ENCODE results near the gene ZNF532. TPM values are rescaled to one million over a fixed set of nuclear protein-coding genes. Genes with fewer than 3 reads are reported as not detected.

Gene ZNF532
- total and polyA plus RNA-seq, 2 donors = 11.6 to 11.9 TPM

DNA sequence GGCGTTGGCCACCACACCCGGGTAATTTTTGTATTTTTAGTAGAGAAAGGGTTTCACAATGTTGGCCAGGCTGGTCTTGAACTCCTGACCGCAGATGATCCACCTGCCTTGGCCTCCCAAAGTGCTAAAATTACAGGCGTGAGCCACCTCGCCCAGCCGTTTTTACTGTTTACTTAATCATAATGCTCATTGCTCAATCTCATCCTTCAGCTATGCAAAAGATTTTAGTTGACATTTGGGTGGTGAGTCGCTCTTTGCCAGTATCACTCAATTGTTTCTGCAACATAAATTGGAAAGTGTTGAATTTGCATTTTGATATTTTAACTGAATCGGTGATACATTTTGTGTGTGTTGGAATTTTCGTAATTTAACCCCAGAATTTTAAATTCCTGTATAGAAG, 7.8 kb upstream of the ZNF532 start:
- DNase-seq (ENCODE audit: low read depth in 6 of 9, low spot score in 9 of 9) = no peak
- no peaks in the 10 kb centered on the region for H3K9me3 ChIP-seq (ENCODE audit: control insufficient read depth in 2 of 2, insufficient read depth in 1 of 2, low read length in 1 of 2)
- no peaks in the 10 kb centered on the region for H3K4me1 ChIP-seq (ENCODE audit: control insufficient read depth in 2 of 2, insufficient read depth in 2 of 2, low read length in 2 of 2)
- peaks cover 5 to 23% of the 10 kb centered on the region in 2 donors for H3K27me3 ChIP-seq (ENCODE audit: control insufficient read depth in 2 of 2, insufficient read depth in 1 of 2, low read length in 1 of 2)
- H3K4me3 ChIP-seq (ENCODE audit: low read length in 2 of 2) = no peak overlapping the region
- WGBS = 94% methylated on average over 9 of the region's 9 CpGs
- no peaks in the 10 kb centered on the region for H3K36me3 ChIP-seq (ENCODE audit: control insufficient read depth in 2 of 2, insufficient read depth in 2 of 2, low read length in 1 of 2)
- no peak overlapping the region for H3K27ac ChIP-seq (ENCODE audit: low read depth in 1 of 2, low read length in 1 of 2)

DNA sequence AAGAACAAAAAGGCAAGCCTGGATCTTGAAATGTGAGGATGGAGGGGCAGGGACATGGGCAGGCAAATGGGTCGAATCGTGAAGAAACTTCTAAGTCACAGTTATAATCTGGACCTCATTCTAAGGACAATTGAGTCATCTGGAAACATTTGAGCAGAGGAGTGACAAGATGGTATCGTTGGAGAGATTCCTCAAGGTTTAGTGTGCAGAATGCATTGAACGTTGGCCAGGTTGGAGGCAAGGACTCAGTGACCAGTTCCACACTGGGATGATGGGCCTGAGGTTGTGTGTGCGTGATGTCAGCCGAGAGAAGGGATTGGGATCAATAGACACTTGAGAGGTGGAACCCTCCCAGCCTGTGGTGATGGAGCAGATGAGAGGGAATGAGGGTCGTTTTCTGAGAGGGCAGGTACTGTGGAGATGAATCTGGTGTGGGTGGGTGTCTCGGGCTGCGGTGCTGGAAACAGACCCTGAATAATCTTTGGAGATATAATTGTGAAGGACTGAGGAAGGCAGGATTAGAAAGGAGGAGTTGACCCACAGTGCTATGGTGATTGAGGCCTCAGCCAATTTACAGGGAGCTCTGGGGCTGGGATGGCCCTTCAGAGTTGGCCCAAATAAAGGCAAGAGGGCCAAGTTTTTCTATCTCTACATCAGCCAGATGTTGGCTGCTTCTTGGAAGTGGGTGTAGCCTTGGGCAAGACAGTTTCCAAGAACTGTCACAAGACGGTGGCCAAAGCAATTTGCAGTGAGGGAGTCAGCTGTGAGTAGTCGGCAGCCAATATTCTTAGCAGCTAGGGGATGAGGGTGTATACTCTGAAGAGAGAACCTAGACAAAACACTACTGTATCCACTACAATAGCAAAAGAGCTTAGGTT, 5.8 kb upstream of the ZNF532 start:
- DNase-seq (ENCODE audit: low read depth in 6 of 9, low spot score in 9 of 9) = no peak
- Histone ChIP-seq H3K36me3 (ENCODE audit: control insufficient read depth in 2 of 2, insufficient read depth in 2 of 2, low read length in 1 of 2) (no peaks in the 10 kb centered on the region), H3K4me3 (ENCODE audit: low read length in 2 of 2) (no peak overlapping the region), H3K27ac (ENCODE audit: low read depth in 1 of 2, low read length in 1 of 2) (no peak overlapping the region), H3K9me3 (ENCODE audit: control insufficient read depth in 2 of 2, insufficient read depth in 1 of 2, low read length in 1 of 2) (no peaks in the 10 kb centered on the region), H3K27me3 (ENCODE audit: control insufficient read depth in 2 of 2, insufficient read depth in 1 of 2, low read length in 1 of 2) (peaks cover 22 to 40% of the 10 kb centered on the region in 2 donors), H3K4me1 (ENCODE audit: control insufficient read depth in 2 of 2, insufficient read depth in 2 of 2, low read length in 2 of 2) (peaks cover 0 to 2% of the 10 kb centered on the region in 2 donors)
- 91% methylated on average over 11 of the region's 11 CpGs for WGBS

DNA sequence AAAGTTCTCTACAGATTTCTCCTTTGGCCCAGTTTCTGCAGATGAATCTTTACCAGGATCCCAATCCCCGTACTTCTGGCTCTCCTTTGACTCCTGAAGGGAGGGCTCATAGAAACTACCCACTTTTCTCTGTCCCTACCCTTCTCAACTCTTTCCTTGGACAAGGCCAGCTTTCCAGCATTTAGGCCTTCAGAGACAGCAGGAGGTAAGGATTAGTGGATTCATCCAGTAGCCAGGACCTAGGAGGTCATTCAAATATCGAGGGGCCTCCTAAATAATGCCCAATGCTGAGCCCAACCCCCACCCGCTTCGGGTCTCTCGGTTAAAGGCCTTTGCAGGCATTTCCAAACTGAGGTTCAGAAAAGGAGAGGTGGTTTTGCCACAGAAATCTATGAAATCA, 4.8 kb upstream of the ZNF532 start:
- no peak for DNase-seq (ENCODE audit: low read depth in 6 of 9, low spot score in 9 of 9)
- Histone ChIP-seq H3K9me3 (ENCODE audit: control insufficient read depth in 2 of 2, insufficient read depth in 1 of 2, low read length in 1 of 2) (no peaks in the 10 kb centered on the region), H3K27ac (ENCODE audit: low read depth in 1 of 2, low read length in 1 of 2) (no peak overlapping the region), H3K4me3 (ENCODE audit: low read length in 2 of 2) (no peak overlapping the region), H3K4me1 (ENCODE audit: control insufficient read depth in 2 of 2, insufficient read depth in 2 of 2, low read length in 2 of 2) (peaks cover 0 to 7% of the 10 kb centered on the region in 2 donors), H3K27me3 (ENCODE audit: control insufficient read depth in 2 of 2, insufficient read depth in 1 of 2, low read length in 1 of 2) (peaks cover 31 to 51% of the 10 kb centered on the region in 2 donors), H3K36me3 (ENCODE audit: control insufficient read depth in 2 of 2, insufficient read depth in 2 of 2, low read length in 1 of 2) (no peaks in the 10 kb centered on the region)
- WGBS = 88% methylated on average over 5 of the region's 5 CpGs

DNA sequence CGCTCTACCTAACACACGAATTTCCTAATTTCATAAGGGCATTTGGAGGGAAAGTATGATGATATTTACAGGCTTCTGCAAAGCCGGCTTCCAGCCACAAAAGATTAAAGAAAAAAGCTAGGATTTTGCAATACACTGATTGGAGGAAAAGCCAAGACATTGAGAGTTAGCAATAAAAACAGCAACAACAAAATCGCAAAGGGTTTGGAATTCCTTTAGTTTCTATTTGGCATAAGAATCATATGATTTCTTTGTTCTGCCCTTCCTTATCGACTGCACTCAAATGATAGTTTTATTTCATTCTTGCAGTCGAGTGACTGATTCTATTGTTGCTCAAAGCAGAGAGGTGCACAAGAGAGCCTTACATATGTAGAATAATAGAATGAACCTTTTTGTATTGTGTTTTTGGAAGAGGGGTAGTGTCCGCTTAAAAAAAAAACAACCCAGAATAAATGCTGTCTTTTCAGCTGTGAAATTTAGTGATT, 3.9 kb upstream of the ZNF532 start:
- no peaks in the 10 kb centered on the region for H3K9me3 ChIP-seq (ENCODE audit: control insufficient read depth in 2 of 2, insufficient read depth in 1 of 2, low read length in 1 of 2)
- peaks cover 35 to 58% of the 10 kb centered on the region in 2 donors for H3K27me3 ChIP-seq (ENCODE audit: control insufficient read depth in 2 of 2, insufficient read depth in 1 of 2, low read length in 1 of 2)
- H3K27ac ChIP-seq (ENCODE audit: low read depth in 1 of 2, low read length in 1 of 2) = no peak overlapping the region
- H3K4me3 ChIP-seq (ENCODE audit: low read length in 2 of 2) = no peak overlapping the region
- no peak for DNase-seq (ENCODE audit: low read depth in 6 of 9, low spot score in 9 of 9)
- 86% methylated on average over 7 of the region's 7 CpGs for WGBS
- H3K4me1 ChIP-seq (ENCODE audit: control insufficient read depth in 2 of 2, insufficient read depth in 2 of 2, low read length in 2 of 2) = peaks cover 0 to 7% of the 10 kb centered on the region in 2 donors
- no peaks in the 10 kb centered on the region for H3K36me3 ChIP-seq (ENCODE audit: control insufficient read depth in 2 of 2, insufficient read depth in 2 of 2, low read length in 1 of 2)

DNA sequence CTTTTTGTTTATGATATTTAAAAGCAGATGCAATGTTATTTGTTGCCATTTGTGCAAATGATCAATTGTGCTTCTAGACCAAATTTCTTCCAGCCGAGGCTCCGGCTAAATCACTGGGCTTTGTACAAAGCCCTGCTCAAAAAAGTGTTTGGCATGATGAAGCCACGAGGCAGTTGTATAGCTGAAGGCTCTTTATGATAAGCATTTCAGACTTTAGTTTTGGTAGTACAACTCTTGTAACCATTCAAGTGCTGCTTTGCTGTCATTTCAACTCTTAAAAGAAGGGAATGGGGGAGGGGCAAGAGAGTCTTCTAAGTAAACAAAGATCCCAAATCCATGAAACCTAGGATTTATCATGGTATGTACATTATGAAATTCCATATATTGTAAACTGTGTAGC, 3.3 kb upstream of the ZNF532 start:
- Histone ChIP-seq H3K4me3 (ENCODE audit: low read length in 2 of 2) (no peak overlapping the region), H3K4me1 (ENCODE audit: control insufficient read depth in 2 of 2, insufficient read depth in 2 of 2, low read length in 2 of 2) (peaks cover 0 to 7% of the 10 kb centered on the region in 2 donors), H3K9me3 (ENCODE audit: control insufficient read depth in 2 of 2, insufficient read depth in 1 of 2, low read length in 1 of 2) (no peaks in the 10 kb centered on the region), H3K27me3 (ENCODE audit: control insufficient read depth in 2 of 2, insufficient read depth in 1 of 2, low read length in 1 of 2) (peaks cover 38 to 62% of the 10 kb centered on the region in 2 donors), H3K36me3 (ENCODE audit: control insufficient read depth in 2 of 2, insufficient read depth in 2 of 2, low read length in 1 of 2) (no peaks in the 10 kb centered on the region), H3K27ac (ENCODE audit: low read depth in 1 of 2, low read length in 1 of 2) (peak overlapping the region in 1 of 2 donors; percentile 43)
- 93% methylated on average over 3 of the region's 3 CpGs for whole genome bisulfite sequencing
- no peak for DNase-seq (ENCODE audit: low read depth in 6 of 9, low spot score in 9 of 9)

DNA sequence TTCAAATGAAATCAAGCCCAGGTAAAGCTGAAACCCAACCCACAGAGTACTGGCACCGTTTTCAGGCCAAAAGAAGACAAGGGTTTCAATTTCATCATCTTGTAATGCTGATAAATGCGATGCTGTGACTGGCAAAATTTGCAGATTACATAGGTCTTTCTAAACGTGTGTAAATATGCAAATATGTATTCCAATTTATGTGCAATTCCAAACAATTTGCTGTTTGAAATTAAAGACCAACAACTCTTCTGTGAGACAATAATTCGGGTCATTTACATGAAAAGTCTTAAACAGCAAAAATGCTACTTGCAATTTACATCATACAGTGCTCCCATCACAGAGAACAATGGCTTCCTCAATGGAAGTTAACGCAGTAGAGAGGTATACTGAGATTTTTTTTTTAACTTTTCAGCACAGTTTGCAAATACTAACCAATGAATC, 2.8 kb upstream of the ZNF532 start:
- Histone ChIP-seq H3K27ac (ENCODE audit: low read depth in 1 of 2, low read length in 1 of 2) (no peak overlapping the region), H3K27me3 (ENCODE audit: control insufficient read depth in 2 of 2, insufficient read depth in 1 of 2, low read length in 1 of 2) (peaks cover 42 to 65% of the 10 kb centered on the region in 2 donors), H3K4me1 (ENCODE audit: control insufficient read depth in 2 of 2, insufficient read depth in 2 of 2, low read length in 2 of 2) (peaks cover 0 to 7% of the 10 kb centered on the region in 2 donors)

DNA sequence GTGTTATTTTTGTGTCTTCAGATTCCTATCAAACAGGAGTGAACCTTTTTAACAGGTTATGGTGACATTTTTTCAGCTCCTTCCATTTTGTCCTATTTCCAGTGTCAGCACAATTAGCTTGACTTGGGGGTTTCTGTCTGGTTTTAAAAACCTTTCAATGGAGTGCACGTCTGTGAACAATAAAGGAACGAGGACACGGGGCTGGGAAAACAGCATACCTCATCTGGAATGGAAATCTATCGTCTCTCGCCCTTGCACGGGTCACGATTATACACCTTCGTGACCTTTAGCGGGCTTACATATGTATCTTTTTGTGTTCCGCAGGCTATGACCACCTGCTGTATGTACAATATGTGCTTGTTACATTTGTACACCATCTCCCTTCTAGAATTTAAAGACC, 2.3 kb upstream of the ZNF532 start:
- no peaks in the 10 kb centered on the region for H3K36me3 ChIP-seq (ENCODE audit: control insufficient read depth in 2 of 2, insufficient read depth in 2 of 2, low read length in 1 of 2)
- WGBS = 96% methylated on average over 10 of the region's 10 CpGs
- peak overlapping the region in 1 of 2 donors; percentile 46 for H3K4me3 ChIP-seq (ENCODE audit: low read length in 2 of 2)
- DNase-seq (ENCODE audit: low read depth in 6 of 9, low spot score in 9 of 9) = no peak
- H3K27ac ChIP-seq (ENCODE audit: low read depth in 1 of 2, low read length in 1 of 2) = peak overlapping the region; percentile 3 to 66
- peaks cover 0 to 7% of the 10 kb centered on the region in 2 donors for H3K4me1 ChIP-seq (ENCODE audit: control insufficient read depth in 2 of 2, insufficient read depth in 2 of 2, low read length in 2 of 2)
- peaks cover 42 to 68% of the 10 kb centered on the region in 2 donors for H3K27me3 ChIP-seq (ENCODE audit: control insufficient read depth in 2 of 2, insufficient read depth in 1 of 2, low read length in 1 of 2)
- no peaks in the 10 kb centered on the region for H3K9me3 ChIP-seq (ENCODE audit: control insufficient read depth in 2 of 2, insufficient read depth in 1 of 2, low read length in 1 of 2)

More for the DNA sequence above, 2.8 kb upstream of the ZNF532 start:
- no peaks in the 10 kb centered on the region for H3K36me3 ChIP-seq (ENCODE audit: control insufficient read depth in 2 of 2, insufficient read depth in 2 of 2, low read length in 1 of 2)
- no peak overlapping the region for H3K4me3 ChIP-seq (ENCODE audit: low read length in 2 of 2)
- no peak for DNase-seq (ENCODE audit: low read depth in 6 of 9, low spot score in 9 of 9)
- H3K9me3 ChIP-seq (ENCODE audit: control insufficient read depth in 2 of 2, insufficient read depth in 1 of 2, low read length in 1 of 2) = no peaks in the 10 kb centered on the region
- 89% methylated on average over 5 of the region's 5 CpGs for WGBS

DNA sequence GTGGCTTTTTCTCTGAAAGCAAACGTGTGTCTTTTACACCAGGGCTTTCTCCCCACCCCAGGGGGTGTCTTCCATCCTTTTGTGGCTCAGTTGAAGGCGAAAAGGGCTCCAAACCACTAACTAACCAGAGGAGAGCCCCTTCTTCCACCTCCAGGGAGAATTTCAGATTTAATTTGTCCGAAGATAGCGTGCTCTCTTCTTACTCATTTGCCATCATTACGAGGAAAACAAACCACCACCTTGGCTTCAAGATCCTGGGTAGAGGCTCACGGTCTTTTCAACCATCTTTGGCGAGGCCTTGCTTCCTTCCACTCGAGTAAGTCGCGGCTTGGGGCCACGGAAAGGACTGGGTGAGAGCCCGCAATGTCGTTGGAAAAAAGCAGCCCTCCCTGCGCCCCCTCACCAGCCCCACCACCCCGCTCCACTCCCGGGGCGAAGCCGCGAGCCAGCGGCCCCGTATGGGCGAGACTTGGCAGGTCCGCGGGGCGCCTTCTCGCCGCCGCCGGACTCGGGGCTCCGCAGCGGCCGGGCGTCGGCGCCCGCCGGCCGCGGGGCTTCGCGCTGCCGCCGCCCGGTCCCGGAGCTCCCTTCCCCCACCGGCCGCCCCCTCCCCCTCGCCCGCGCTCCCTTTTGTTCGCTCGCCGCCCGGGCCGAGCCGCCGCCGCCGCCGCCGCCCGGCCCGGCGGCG, 1.7 kb upstream of the ZNF532 start:
- Histone ChIP-seq H3K36me3 (ENCODE audit: control insufficient read depth in 2 of 2, insufficient read depth in 2 of 2, low read length in 1 of 2) (peaks cover 0 to under 1% of the 10 kb centered on the region in 2 donors), H3K27me3 (ENCODE audit: control insufficient read depth in 2 of 2, insufficient read depth in 1 of 2, low read length in 1 of 2) (peaks cover 42 to 71% of the 10 kb centered on the region in 2 donors), H3K9me3 (ENCODE audit: control insufficient read depth in 2 of 2, insufficient read depth in 1 of 2, low read length in 1 of 2) (no peaks in the 10 kb centered on the region), H3K4me1 (ENCODE audit: control insufficient read depth in 2 of 2, insufficient read depth in 2 of 2, low read length in 2 of 2) (peaks cover 0 to 7% of the 10 kb centered on the region in 2 donors), H3K27ac (ENCODE audit: low read depth in 1 of 2, low read length in 1 of 2) (peak overlapping the region; percentile 66 to 91), H3K4me3 (ENCODE audit: low read length in 2 of 2) (peak overlapping the region; percentile 29 to 46)
- 6% methylated on average over 57 of the region's 66 CpGs for WGBS
- DNase-seq (ENCODE audit: low read depth in 6 of 9, low spot score in 9 of 9) = peak in 1 of 9 donors; percentile 23
